A549 (cell line): Measurements from ENCODE around the gene PRKCZ.

Experiments
- EP300 ChIP-seq, 2 experiments: fragments of >200 bp; sonication (Bioruptor Twin); formaldehyde crosslinking; IDR thresholded peaks; 2 replicates in 1 of 2; 3 replicates in 1 of 2; pipeline ENCODE4 v1.6.1; 2016 to 2017
- JUN ChIP-seq, 2 experiments: fragments of >200 bp; sonication (Bioruptor Twin); formaldehyde crosslinking; IDR thresholded peaks; 2 replicates in 1 of 2; 3 replicates in 1 of 2; pipeline ENCODE4 v1.6.1; 2016 to 2017
- JUNB ChIP-seq: fragments of >200 bp; sonication (Bioruptor Twin); formaldehyde crosslinking; IDR thresholded peaks from 2 replicates; pipeline ENCODE4 v1.6.1; 2016
- MAX ChIP-seq: IDR thresholded peaks from 2 replicates; pipeline ENCODE4 v1.6.1; 2012
- NR3C1 ChIP-seq: fragments of >200 bp; sonication (Bioruptor Twin); formaldehyde crosslinking; IDR thresholded peaks from 3 replicates; pipeline ENCODE4 v1.6.1; 2017
- RFX5 ChIP-seq: fragments of 450-650 bp; IDR thresholded peaks from 2 replicates; pipeline ENCODE4 v1.7.1; 2014; ENCODE audit warnings: antibody characterized with exemption, mild to moderate bottlenecking, moderate library complexity

GRCh38 chr1:2177946-2178538, 127.8 kb downstream of the PRKCZ start:
- TF ChIP-seq MAX: no peak
- TF ChIP-seq RFX5: no peak
- TF ChIP-seq JUNB: no peak
- TF ChIP-seq EP300 (IDR thresholded peaks at IDR 0.05): no peak
- TF ChIP-seq JUN (IDR thresholded peaks at IDR 0.05): no peak
- no peak for TF ChIP-seq NR3C1
